WTC11 (cell line): ENCODE data around the gene NGLY1. TPM values are rescaled to one million over a fixed set of nuclear protein-coding genes. Genes with fewer than 3 reads are reported as not detected.

Source experiments
- ATAC-seq: fragments of 200-7000 bp; cut with Tn5 transposase; 2 replicates; pipeline ENCODE4 v1.10.0; 2021; ENCODE audit warnings: mild to moderate bottlenecking, moderate library complexity
- CTCF ChIA-PET: fragments of 300-600 bp; sonication (Branson Sonifier 250); formaldehyde crosslinking; loops from one replicate; lab custom pipeline; 2021; ENCODE audit warnings: antibody characterized with exemption; lab: Charles Lee
- POLR2A ChIA-PET: fragments of 350-600 bp; sonication (Branson Sonifier 250); formaldehyde crosslinking; loops from one replicate; lab custom pipeline; 2021; ENCODE audit warnings: antibody characterized with exemption; lab: Charles Lee
- DNase-seq: peaks from one replicate; pipeline ENCODE4 v3.0.0; 2021; ENCODE audit warnings: low spot score
- H3K27ac Mint-ChIP-seq: 2 replicates; pipeline ENCODE4 v1.8.0; 2021; ENCODE audit warnings: mixed read lengths
- H3K27me3 Mint-ChIP-seq: 2 replicates; pipeline ENCODE4 v1.8.0; 2021; ENCODE audit warnings: low read depth, mild to moderate bottlenecking, moderate library complexity, mixed read lengths
- H3K36me3 Mint-ChIP-seq: 2 replicates; pipeline ENCODE4 v1.8.0; 2021; ENCODE audit warnings: mixed read lengths
- H3K4me1 Mint-ChIP-seq: 2 replicates; pipeline ENCODE4 v1.8.0; 2022; ENCODE audit warnings: mixed read lengths
- H3K4me3 Mint-ChIP-seq: 2 replicates; pipeline ENCODE4 v1.8.0; 2021; ENCODE audit warnings: mild to moderate bottlenecking, moderate library complexity, mixed read lengths
- H3K9me3 Mint-ChIP-seq: 2 replicates; pipeline ENCODE4 v1.8.0; 2021; ENCODE audit warnings: mixed read lengths
- ATF1 ChIP-seq: sonication (generic); formaldehyde crosslinking; IDR thresholded peaks from 2 replicates; pipeline ENCODE4 v1.8.1; 2023; ENCODE audit warnings: mild to moderate bottlenecking, moderate library complexity, missing genetic modification reagents
- CREM ChIP-seq: sonication (generic); formaldehyde crosslinking; IDR thresholded peaks from 2 replicates; pipeline ENCODE4 v1.8.1; 2022; ENCODE audit warnings: mild to moderate bottlenecking, missing genetic modification reagents, moderate library complexity
- ETV6 ChIP-seq: sonication (generic); formaldehyde crosslinking; IDR thresholded peaks from 2 replicates; pipeline ENCODE4 v1.8.1; 2022; ENCODE audit warnings: mild to moderate bottlenecking, missing genetic modification reagents
- HMGA2 ChIP-seq: fragments of 250-450 bp; sonication (Bioruptor Pico); IDR thresholded peaks from 2 replicates; pipeline ENCODE4 v1.4.0; 2021; ENCODE audit warnings: mild to moderate bottlenecking, moderate library complexity
- IRF2 ChIP-seq: sonication (generic); formaldehyde crosslinking; IDR thresholded peaks from 2 replicates; pipeline ENCODE4 v1.8.0; 2022; ENCODE audit warnings: low read depth, missing genetic modification reagents, borderline replicate concordance
- JAZF1 ChIP-seq: fragments of 250-450 bp; sonication (Bioruptor Pico); IDR thresholded peaks from 2 replicates; pipeline ENCODE4 v1.9.0; 2021; ENCODE audit warnings: moderate library complexity, mild to moderate bottlenecking, inconsistent platforms
- MXD4 ChIP-seq: fragments of 250-450 bp; sonication (Bioruptor Pico); IDR thresholded peaks from 2 replicates; pipeline ENCODE4 v1.8.0; 2021; ENCODE audit warnings: mild to moderate bottlenecking, moderate library complexity, borderline replicate concordance
- MYBL2 ChIP-seq: sonication (generic); formaldehyde crosslinking; IDR thresholded peaks from 2 replicates; pipeline ENCODE4 v1.8.1; 2023; ENCODE audit warnings: mild to moderate bottlenecking, moderate library complexity, missing genetic modification reagents
- NFATC4 ChIP-seq: fragments of 250-450 bp; sonication (Bioruptor Pico); IDR thresholded peaks from 2 replicates; pipeline ENCODE4 v1.9.0; 2021; ENCODE audit warnings: mild to moderate bottlenecking
- NR3C1 ChIP-seq: sonication (generic); formaldehyde crosslinking; conservative IDR thresholded peaks from 2 replicates; pipeline ENCODE4 v1.8.1; 2023; ENCODE audit warnings: low read depth, mild to moderate bottlenecking, missing genetic modification reagents
- PRRX2 ChIP-seq: fragments of 250-450 bp; sonication (Bioruptor Pico); IDR thresholded peaks from 2 replicates; pipeline ENCODE4 v1.8.0; 2021; ENCODE audit warnings: mild to moderate bottlenecking
- SMAD3 ChIP-seq: sonication (generic); formaldehyde crosslinking; IDR thresholded peaks from 2 replicates; pipeline ENCODE4 v1.8.0; 2022; ENCODE audit warnings: missing genetic modification reagents, mild to moderate bottlenecking, borderline replicate concordance
- SP1 ChIP-seq: sonication (generic); formaldehyde crosslinking; conservative IDR thresholded peaks from 2 replicates; pipeline ENCODE4 v1.8.1; 2022; ENCODE audit warnings: missing genetic modification reagents
- TCF7 ChIP-seq: sonication (generic); formaldehyde crosslinking; IDR thresholded peaks from 2 replicates; pipeline ENCODE4 v1.8.0; 2022; ENCODE audit warnings: mild to moderate bottlenecking, low read depth, missing genetic modification reagents, moderate library complexity
- TEAD1 ChIP-seq: sonication (generic); formaldehyde crosslinking; IDR thresholded peaks from 2 replicates; pipeline ENCODE4 v1.8.0; 2022; ENCODE audit warnings: mild to moderate bottlenecking, missing genetic modification reagents
- TP53 ChIP-seq: sonication (generic); formaldehyde crosslinking; IDR thresholded peaks from 2 replicates; pipeline ENCODE4 v1.8.1; 2023; ENCODE audit warnings: mild to moderate bottlenecking, missing genetic modification reagents
- ZBTB21 ChIP-seq: sonication (generic); formaldehyde crosslinking; IDR thresholded peaks from 2 replicates; pipeline ENCODE4 v1.8.1; 2023; ENCODE audit warnings: mild to moderate bottlenecking, missing genetic modification reagents, borderline replicate concordance
- ZNF263 ChIP-seq: sonication (generic); formaldehyde crosslinking; IDR thresholded peaks from 2 replicates; pipeline ENCODE4 v1.8.1; 2022; ENCODE audit warnings: low read depth, mild to moderate bottlenecking, moderate library complexity, missing genetic modification reagents
- ZNF396 ChIP-seq: fragments of 250-450 bp; sonication (Bioruptor Pico); IDR thresholded peaks from 2 replicates; pipeline ENCODE4 v1.8.0; 2021; ENCODE audit warnings: mild to moderate bottlenecking, moderate library complexity, borderline replicate concordance
- total RNA-seq: library from RNA; stranded (reverse); gene quantifications from 3 replicates; pipeline ENCODE4 v1.2.3, GENCODE V29; 2021
- TF ChIP-seq, protein P1 (sequence below): fragments of 250-450 bp; sonication (Bioruptor Pico); IDR thresholded peaks from 2 replicates; pipeline ENCODE4 v1.9.0; 2021; ENCODE audit warnings: mild to moderate bottlenecking
- TF ChIP-seq, protein P2 (sequence below): sonication (generic); formaldehyde crosslinking; IDR thresholded peaks from 2 replicates; pipeline ENCODE4 v1.8.0; 2022; ENCODE audit warnings: mild to moderate bottlenecking, missing genetic modification reagents
- TF ChIP-seq, protein P3 (sequence below): sonication (generic); formaldehyde crosslinking; IDR thresholded peaks from 2 replicates; pipeline ENCODE4 v1.8.1; 2022; ENCODE audit warnings: low read depth, mild to moderate bottlenecking, moderate library complexity, missing genetic modification reagents, borderline replicate concordance
- TF ChIP-seq, protein P4 (sequence below): sonication (generic); formaldehyde crosslinking; IDR thresholded peaks from 2 replicates; pipeline ENCODE4 v1.8.0; 2023; ENCODE audit warnings: missing genetic modification reagents
- TF ChIP-seq, protein P5 (sequence below): sonication (generic); formaldehyde crosslinking; IDR thresholded peaks from 2 replicates; pipeline ENCODE4 v1.8.0; 2022; ENCODE audit warnings: mild to moderate bottlenecking, missing genetic modification reagents
- TF ChIP-seq, protein P6 (sequence below): sonication (generic); formaldehyde crosslinking; IDR thresholded peaks from 2 replicates; pipeline ENCODE4 v1.8.1; 2023; ENCODE audit warnings: mild to moderate bottlenecking, missing genetic modification reagents

The NGLY1 gene
- total RNA-seq, 1 experiment from 2014 or later: 20.6 TPM

DNA sequence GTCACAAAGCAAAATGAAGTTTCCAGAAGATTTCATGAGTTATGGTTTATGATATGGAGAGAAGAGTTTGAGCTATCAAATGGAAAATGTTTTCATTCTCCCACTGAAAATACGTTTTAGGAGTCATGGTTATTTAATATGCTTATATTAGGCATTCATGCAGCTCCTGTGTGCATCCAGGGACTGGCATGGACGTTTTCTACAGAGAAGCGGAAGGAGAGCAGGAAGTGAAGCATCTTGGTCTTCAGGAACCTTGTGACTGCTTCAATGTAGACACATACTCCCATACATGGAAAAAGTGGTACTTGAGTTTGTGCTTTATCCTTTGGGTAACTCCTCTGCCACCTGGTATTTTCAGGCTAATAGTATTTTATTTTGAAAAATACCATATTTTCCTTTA is 75.2 kb downstream of the NGLY1 start (continued):
- TF ChIP-seq ETV6 (CRISPR knock-in tag) (no peak), NR3C1 (CRISPR knock-in tag) (no peak), MYBL2 (CRISPR knock-in tag) (no peak), MXD4 (no peak), ZNF396 (CRISPR knock-in tag) (no peak), ATF1 (CRISPR knock-in tag) (no peak), IRF2 (CRISPR knock-in tag) (no peak), NFATC4 (CRISPR knock-in tag) (no peak), JAZF1 (no peak), CREM (CRISPR knock-in tag) (no peak)
- TF ChIP-seq, protein P1, sequence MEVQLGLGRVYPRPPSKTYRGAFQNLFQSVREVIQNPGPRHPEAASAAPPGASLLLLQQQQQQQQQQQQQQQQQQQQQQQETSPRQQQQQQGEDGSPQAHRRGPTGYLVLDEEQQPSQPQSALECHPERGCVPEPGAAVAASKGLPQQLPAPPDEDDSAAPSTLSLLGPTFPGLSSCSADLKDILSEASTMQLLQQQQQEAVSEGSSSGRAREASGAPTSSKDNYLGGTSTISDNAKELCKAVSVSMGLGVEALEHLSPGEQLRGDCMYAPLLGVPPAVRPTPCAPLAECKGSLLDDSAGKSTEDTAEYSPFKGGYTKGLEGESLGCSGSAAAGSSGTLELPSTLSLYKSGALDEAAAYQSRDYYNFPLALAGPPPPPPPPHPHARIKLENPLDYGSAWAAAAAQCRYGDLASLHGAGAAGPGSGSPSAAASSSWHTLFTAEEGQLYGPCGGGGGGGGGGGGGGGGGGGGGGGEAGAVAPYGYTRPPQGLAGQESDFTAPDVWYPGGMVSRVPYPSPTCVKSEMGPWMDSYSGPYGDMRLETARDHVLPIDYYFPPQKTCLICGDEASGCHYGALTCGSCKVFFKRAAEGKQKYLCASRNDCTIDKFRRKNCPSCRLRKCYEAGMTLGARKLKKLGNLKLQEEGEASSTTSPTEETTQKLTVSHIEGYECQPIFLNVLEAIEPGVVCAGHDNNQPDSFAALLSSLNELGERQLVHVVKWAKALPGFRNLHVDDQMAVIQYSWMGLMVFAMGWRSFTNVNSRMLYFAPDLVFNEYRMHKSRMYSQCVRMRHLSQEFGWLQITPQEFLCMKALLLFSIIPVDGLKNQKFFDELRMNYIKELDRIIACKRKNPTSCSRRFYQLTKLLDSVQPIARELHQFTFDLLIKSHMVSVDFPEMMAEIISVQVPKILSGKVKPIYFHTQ (CRISPR knock-in tag): no peak
- TF ChIP-seq, protein P2, sequence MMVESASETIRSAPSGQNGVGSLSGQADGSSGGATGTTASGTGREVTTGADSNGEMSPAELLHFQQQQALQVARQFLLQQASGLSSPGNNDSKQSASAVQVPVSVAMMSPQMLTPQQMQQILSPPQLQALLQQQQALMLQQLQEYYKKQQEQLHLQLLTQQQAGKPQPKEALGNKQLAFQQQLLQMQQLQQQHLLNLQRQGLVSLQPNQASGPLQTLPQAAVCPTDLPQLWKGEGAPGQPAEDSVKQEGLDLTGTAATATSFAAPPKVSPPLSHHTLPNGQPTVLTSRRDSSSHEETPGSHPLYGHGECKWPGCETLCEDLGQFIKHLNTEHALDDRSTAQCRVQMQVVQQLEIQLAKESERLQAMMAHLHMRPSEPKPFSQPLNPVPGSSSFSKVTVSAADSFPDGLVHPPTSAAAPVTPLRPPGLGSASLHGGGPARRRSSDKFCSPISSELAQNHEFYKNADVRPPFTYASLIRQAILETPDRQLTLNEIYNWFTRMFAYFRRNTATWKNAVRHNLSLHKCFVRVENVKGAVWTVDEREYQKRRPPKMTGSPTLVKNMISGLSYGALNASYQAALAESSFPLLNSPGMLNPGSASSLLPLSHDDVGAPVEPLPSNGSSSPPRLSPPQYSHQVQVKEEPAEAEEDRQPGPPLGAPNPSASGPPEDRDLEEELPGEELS (CRISPR knock-in tag): no peak
- TF ChIP-seq, protein P3, sequence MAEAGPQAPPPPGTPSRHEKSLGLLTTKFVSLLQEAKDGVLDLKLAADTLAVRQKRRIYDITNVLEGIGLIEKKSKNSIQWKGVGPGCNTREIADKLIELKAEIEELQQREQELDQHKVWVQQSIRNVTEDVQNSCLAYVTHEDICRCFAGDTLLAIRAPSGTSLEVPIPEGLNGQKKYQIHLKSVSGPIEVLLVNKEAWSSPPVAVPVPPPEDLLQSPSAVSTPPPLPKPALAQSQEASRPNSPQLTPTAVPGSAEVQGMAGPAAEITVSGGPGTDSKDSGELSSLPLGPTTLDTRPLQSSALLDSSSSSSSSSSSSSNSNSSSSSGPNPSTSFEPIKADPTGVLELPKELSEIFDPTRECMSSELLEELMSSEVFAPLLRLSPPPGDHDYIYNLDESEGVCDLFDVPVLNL (CRISPR knock-in tag): no peak
- TF ChIP-seq, protein P4, sequence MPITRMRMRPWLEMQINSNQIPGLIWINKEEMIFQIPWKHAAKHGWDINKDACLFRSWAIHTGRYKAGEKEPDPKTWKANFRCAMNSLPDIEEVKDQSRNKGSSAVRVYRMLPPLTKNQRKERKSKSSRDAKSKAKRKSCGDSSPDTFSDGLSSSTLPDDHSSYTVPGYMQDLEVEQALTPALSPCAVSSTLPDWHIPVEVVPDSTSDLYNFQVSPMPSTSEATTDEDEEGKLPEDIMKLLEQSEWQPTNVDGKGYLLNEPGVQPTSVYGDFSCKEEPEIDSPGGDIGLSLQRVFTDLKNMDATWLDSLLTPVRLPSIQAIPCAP (CRISPR knock-in tag): no peak

DNA sequence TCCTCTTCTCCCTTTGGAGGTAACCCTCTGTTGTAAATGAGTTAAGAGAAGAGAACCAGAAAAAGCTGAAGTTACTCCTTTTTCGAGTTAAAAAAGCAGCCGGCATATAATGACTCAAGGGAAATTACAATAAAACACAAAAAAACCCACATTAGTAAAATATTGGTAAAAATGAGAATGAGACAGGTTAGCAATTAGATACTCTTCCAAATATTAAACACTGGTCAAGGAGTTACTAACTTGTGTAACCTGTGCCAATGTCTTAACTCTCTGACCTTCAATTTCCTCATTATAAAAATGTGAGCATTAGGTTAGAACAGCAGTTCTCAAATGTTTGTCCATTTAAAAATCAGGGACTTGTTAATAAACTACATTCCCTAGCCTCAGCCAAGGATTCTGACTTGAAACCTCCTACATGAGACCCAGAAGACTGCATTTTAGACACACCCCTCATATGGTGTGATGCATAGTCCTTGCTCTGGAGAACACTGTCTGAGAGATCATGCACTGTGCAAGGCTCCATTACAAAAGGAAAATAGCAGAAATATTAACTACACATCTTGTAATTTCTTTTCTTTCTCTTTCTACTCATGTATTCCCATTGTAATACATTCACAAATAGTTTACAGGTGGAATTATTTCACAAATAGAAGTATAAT is 75.8 kb downstream of the NGLY1 start:
- CTCF ChIA-PET: no interaction called here
- DNase-seq (no peak), ATAC-seq (no peak)
- no peak overlapping the region for H3K27ac Mint-ChIP-seq
- no peaks in the 10 kb centered on the region for H3K4me1 Mint-ChIP-seq
- H3K4me3 Mint-ChIP-seq: no peak overlapping the region
- no peaks in the 10 kb centered on the region for H3K27me3 Mint-ChIP-seq
- POLR2A ChIA-PET: no interaction called here
- no peaks in the 10 kb centered on the region for H3K36me3 Mint-ChIP-seq
- H3K9me3 Mint-ChIP-seq: no peaks in the 10 kb centered on the region
- TF ChIP-seq, protein P5, sequence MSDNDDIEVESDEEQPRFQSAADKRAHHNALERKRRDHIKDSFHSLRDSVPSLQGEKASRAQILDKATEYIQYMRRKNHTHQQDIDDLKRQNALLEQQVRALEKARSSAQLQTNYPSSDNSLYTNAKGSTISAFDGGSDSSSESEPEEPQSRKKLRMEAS (CRISPR knock-in tag): no peak
- TF ChIP-seq TP53 (no peak), TEAD1 (CRISPR knock-in tag) (no peak), SMAD3 (CRISPR knock-in tag) (no peak), ZNF263 (CRISPR knock-in tag) (no peak), HMGA2 (CRISPR knock-in tag) (no peak), SP1 (CRISPR knock-in tag) (no peak), TCF7 (CRISPR knock-in tag) (no peak), ZBTB21 (CRISPR knock-in tag) (no peak), PRRX2 (CRISPR knock-in tag) (no peak)
- TF ChIP-seq, protein P6, sequence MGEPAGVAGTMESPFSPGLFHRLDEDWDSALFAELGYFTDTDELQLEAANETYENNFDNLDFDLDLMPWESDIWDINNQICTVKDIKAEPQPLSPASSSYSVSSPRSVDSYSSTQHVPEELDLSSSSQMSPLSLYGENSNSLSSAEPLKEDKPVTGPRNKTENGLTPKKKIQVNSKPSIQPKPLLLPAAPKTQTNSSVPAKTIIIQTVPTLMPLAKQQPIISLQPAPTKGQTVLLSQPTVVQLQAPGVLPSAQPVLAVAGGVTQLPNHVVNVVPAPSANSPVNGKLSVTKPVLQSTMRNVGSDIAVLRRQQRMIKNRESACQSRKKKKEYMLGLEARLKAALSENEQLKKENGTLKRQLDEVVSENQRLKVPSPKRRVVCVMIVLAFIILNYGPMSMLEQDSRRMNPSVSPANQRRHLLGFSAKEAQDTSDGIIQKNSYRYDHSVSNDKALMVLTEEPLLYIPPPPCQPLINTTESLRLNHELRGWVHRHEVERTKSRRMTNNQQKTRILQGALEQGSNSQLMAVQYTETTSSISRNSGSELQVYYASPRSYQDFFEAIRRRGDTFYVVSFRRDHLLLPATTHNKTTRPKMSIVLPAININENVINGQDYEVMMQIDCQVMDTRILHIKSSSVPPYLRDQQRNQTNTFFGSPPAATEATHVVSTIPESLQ: no peak
